ENCODE measurements around the gene SYNPR.

The SYNPR gene

DNA sequence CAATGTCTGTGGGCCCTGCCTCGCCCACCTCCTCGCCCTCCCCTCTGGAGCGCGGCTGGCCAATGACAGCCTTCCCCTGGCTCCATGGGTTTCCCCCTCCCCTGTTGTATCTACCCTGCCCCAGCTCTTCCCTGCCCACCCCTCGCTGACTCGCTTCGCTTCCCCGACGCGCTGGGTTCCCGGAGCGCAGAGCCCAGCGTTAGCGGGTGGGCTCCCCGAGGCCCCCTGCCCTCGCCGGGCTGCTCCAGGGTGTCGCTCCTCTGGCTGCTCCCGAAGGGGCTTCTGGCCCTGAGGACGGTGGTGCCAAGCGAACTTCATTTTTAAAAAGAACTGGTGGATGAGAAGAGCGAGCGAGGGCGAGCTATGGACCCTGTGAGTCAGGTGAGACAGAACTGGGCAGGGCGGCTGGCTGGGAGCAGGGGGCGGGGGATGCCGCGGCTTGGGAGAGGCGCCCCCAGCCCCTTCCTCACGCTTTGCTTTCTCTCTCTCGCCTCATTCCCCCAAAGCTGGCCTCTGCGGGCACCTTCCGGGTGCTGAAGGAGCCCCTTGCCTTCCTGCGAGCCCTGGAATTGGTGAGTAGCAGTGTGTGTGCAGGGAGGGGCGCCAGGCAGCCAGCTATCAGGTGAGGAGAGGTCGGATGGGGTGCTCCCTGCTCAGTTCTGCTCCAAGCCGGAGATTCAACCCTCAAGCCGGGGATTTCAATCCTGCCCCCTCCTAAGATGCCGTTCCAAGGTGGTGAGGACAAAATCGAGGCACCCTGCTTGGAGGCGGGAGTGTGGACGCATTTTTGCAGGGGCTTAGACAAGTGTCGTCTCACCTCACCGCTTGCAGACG is at the start of gene SYNPR:
TSS of gene SYNPR (plus strand) at position 138 of the 834 bp plus-strand sequence.
- Histone ChIP-seq H3K9ac (ENCODE audit: low read length) (no peak within 1 kb of the TSS), H3K9me3 (ENCODE audit: low read length) (no peaks in the 10 kb centered on the region), H3K4me1 (ENCODE audit: insufficient read depth, low read length) (peaks cover 3% of the 10 kb centered on the region), H3K4me3 (ENCODE audit: low read depth in 1 of 2, low read length in 2 of 2) (no peak within 1 kb of the TSS), H3K27me3 (ENCODE audit: control insufficient read depth in 1 of 2, insufficient read depth in 2 of 2, low read length in 2 of 2) (peaks cover 4 to 14% of the 10 kb centered on the region in 2 donors), H3K36me3 (ENCODE audit: insufficient read depth, low read length) (no peaks in the 10 kb centered on the region), H3K27ac (ENCODE audit: low read depth, low read length) (no peak within 1 kb of the TSS)

DNA sequence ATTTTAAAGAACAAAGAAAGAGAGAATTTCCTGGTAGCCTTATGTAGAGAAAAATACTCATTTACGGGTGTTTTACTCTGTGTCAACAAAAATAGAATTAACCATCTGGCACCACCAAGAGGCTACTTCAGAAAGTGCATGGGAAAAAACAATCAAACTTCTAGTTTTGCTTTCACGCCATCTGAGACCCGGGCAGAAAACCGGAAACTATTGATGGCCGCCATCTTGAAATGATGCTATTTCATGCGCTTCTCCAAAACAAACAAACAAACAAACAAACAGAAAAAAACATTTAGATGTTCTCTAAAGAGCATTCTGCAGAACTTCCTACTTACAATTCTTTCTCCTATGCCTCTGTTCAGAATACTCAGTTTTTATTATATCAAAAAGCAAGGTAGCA is 49.4 kb upstream of the SYNPR start:
- Histone ChIP-seq H3K9me3 (ENCODE audit: low read length) (no peaks in the 10 kb centered on the region), H3K4me3 (ENCODE audit: low read depth in 1 of 2, low read length in 2 of 2) (no peak overlapping the region), H3K27ac (ENCODE audit: low read depth, low read length) (no peak overlapping the region), H3K9ac (ENCODE audit: low read length) (no peak overlapping the region), H3K27me3 (ENCODE audit: control insufficient read depth in 1 of 2, insufficient read depth in 2 of 2, low read length in 2 of 2) (no peaks in the 10 kb centered on the region), H3K4me1 (ENCODE audit: insufficient read depth, low read length) (no peaks in the 10 kb centered on the region), H3K36me3 (ENCODE audit: insufficient read depth, low read length) (no peaks in the 10 kb centered on the region)

DNA sequence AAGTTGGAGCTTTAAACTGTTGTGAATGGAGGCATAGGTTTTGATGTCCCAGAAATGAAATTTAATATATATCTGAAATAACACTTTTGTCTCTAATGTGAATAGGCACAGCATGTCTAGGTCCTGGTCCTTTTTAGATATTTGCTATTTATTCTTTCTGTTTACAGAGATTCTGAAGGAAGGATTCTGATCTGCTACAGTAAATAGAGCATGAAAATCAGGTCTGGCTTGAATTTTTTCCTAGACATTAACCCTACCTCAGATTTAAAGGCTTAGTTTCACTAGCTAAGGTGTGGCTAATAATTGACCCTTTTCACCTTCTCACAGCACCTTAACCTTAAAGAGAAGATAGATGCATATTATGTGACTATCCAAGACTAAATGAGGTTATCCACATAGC is 48.0 kb upstream of the SYNPR start:
- Histone ChIP-seq H3K27ac (ENCODE audit: low read depth, low read length) (no peak overlapping the region), H3K27me3 (ENCODE audit: control insufficient read depth in 1 of 2, insufficient read depth in 2 of 2, low read length in 2 of 2) (no peaks in the 10 kb centered on the region), H3K4me1 (ENCODE audit: insufficient read depth, low read length) (no peaks in the 10 kb centered on the region), H3K9ac (ENCODE audit: low read length) (no peak overlapping the region), H3K9me3 (ENCODE audit: low read length) (no peaks in the 10 kb centered on the region), H3K4me3 (ENCODE audit: low read depth in 1 of 2, low read length in 2 of 2) (no peak overlapping the region), H3K36me3 (ENCODE audit: insufficient read depth, low read length) (no peaks in the 10 kb centered on the region)

DNA sequence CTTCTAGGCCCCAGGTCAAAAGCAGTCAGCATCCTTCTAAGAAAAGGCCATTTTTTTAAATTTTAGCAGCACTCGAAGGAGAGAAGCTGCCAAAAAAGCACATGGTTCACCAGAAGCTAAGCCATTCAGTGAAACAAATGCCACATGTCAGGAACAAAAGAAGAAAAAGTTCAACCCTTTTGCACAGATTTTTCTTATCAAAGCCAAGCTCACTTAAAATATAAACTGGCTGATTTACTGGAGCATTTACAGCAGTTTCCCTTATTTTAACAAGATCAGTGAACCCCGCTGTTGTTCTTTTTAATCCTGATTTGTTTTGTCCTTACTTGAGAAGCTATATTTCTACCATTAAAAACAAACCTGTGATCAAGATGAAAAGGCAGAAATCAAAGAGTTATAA is 46.5 kb upstream of the SYNPR start:
- Histone ChIP-seq H3K4me3 (ENCODE audit: low read depth in 1 of 2, low read length in 2 of 2) (no peak overlapping the region), H3K9ac (ENCODE audit: low read length) (no peak overlapping the region), H3K27me3 (ENCODE audit: control insufficient read depth in 1 of 2, insufficient read depth in 2 of 2, low read length in 2 of 2) (no peaks in the 10 kb centered on the region), H3K4me1 (ENCODE audit: insufficient read depth, low read length) (no peaks in the 10 kb centered on the region), H3K36me3 (ENCODE audit: insufficient read depth, low read length) (no peaks in the 10 kb centered on the region), H3K9me3 (ENCODE audit: low read length) (no peaks in the 10 kb centered on the region), H3K27ac (ENCODE audit: low read depth, low read length) (no peak overlapping the region)

DNA sequence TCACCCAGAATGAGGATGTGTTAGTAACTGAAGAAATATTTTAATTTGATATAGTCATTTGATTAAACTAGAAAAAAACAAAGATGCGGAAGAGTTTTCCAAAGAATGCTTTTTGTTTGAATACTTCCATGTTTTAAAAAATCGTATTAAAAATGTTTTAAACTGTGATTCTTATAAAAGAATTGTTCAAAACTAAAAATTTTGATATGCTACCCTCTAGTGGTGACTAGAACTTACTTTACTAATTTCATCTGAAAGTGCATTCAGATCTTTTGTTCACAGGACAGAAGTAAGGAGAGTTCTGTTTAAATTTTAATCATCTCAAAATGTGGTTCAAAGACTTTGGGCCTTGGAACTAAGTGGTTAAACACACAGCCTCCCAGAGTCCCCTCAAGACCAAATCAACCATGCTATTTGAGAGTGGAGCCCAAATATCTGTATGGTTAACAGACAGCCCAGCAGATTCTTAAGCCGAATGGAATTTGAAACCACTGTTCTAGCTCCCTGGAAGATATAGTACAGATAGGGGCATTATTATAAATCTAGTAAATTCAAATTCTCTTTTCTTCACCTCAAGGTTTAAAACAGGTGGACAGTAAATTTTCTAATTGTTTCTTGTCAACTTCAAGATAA is 45.2 kb upstream of the SYNPR start:
- no peak overlapping the region for H3K9ac ChIP-seq (ENCODE audit: low read length)
- H3K27ac ChIP-seq (ENCODE audit: low read depth, low read length), result no peak overlapping the region
- no peaks in the 10 kb centered on the region for H3K4me1 ChIP-seq (ENCODE audit: insufficient read depth, low read length)
- no peaks in the 10 kb centered on the region for H3K9me3 ChIP-seq (ENCODE audit: low read length)
- no peaks in the 10 kb centered on the region for H3K36me3 ChIP-seq (ENCODE audit: insufficient read depth, low read length)
- H3K4me3 ChIP-seq (ENCODE audit: low read depth in 1 of 2, low read length in 2 of 2), result no peak overlapping the region
- no peaks in the 10 kb centered on the region for H3K27me3 ChIP-seq (ENCODE audit: control insufficient read depth in 1 of 2, insufficient read depth in 2 of 2, low read length in 2 of 2)

DNA sequence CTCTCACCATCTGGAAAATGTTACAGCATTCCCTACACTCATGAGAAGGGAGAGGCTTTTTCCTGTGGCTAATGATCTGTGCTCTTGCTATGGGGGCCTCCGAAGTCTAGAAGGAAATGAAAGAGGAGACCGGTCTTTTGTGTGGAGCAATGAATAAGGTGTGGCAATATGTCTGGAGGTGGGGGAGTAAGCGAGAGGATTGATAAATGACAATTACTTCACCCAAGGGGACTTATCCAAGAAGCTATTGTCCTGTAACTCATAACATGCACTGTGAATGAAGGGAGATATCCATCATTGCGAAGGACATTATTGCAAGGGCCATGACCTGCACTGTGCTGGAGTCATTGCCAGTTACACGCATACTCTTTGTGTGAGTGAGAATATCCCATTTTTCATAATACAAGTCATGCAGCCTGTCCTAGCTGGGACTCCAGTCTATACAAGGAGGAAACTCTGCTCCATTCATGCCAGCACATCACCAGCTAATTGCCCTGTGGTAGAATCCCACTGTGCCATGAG is 37.7 kb upstream of the SYNPR start:
- H3K4me1 ChIP-seq (ENCODE audit: insufficient read depth, low read length), result no peaks in the 10 kb centered on the region
- no peaks in the 10 kb centered on the region for H3K9me3 ChIP-seq (ENCODE audit: low read length)
- no peaks in the 10 kb centered on the region for H3K36me3 ChIP-seq (ENCODE audit: insufficient read depth, low read length)
- H3K27ac ChIP-seq (ENCODE audit: low read depth, low read length), result no peak overlapping the region
- no peak overlapping the region for H3K4me3 ChIP-seq (ENCODE audit: low read depth in 1 of 2, low read length in 2 of 2)
- H3K27me3 ChIP-seq (ENCODE audit: control insufficient read depth in 1 of 2, insufficient read depth in 2 of 2, low read length in 2 of 2), result no peaks in the 10 kb centered on the region
- no peak overlapping the region for H3K9ac ChIP-seq (ENCODE audit: low read length)

DNA sequence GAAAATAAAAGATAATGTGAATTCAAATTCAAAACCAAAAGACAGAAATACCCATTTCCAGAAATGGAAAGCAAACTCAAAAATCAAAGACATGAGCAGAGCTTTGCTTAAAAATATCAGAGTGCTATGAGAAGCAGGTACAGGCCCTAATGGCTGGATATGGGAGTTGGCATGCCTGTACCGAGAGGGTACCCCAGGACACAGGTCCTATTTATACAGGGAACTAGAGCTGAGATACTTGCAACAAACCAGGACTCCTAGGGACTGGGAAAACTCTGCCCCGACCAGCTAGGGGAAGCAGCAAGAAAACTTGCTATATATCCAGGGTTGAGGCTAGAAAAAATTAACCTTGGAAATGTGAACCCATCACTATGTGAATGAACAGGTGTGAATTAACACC is 36.0 kb upstream of the SYNPR start:
- Histone ChIP-seq H3K4me3 (ENCODE audit: low read depth in 1 of 2, low read length in 2 of 2) (no peak overlapping the region), H3K9me3 (ENCODE audit: low read length) (no peaks in the 10 kb centered on the region), H3K36me3 (ENCODE audit: insufficient read depth, low read length) (no peaks in the 10 kb centered on the region)

DNA sequence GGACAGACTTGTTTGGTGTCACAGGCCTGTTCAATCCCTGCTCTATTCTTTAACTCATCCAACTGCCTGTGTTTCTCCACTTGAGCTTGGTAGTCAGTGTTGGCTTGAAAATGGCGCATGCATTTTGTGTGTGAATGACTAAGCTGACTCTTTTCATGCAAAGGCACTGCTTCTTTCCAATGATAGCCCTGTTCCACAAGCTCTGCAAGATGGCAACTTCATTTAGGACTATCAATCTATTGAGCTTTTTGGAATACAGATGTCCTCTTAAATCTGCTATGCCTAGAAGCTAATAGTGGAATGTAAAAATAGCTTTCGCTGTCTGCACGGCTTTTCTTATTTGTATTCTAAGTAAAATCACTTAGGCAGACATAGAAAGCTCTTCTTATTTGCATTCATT is 33.6 kb upstream of the SYNPR start:
- Histone ChIP-seq H3K27me3 (ENCODE audit: control insufficient read depth in 1 of 2, insufficient read depth in 2 of 2, low read length in 2 of 2) (no peaks in the 10 kb centered on the region), H3K9me3 (ENCODE audit: low read length) (no peaks in the 10 kb centered on the region), H3K27ac (ENCODE audit: low read depth, low read length) (no peak overlapping the region), H3K36me3 (ENCODE audit: insufficient read depth, low read length) (no peaks in the 10 kb centered on the region), H3K4me1 (ENCODE audit: insufficient read depth, low read length) (no peaks in the 10 kb centered on the region), H3K4me3 (ENCODE audit: low read depth in 1 of 2, low read length in 2 of 2) (no peak overlapping the region), H3K9ac (ENCODE audit: low read length) (no peak overlapping the region)

More for the DNA sequence above, 36.0 kb upstream of the SYNPR start:
- Histone ChIP-seq H3K4me1 (ENCODE audit: insufficient read depth, low read length) (no peaks in the 10 kb centered on the region), H3K27me3 (ENCODE audit: control insufficient read depth in 1 of 2, insufficient read depth in 2 of 2, low read length in 2 of 2) (no peaks in the 10 kb centered on the region), H3K9ac (ENCODE audit: low read length) (no peak overlapping the region), H3K27ac (ENCODE audit: low read depth, low read length) (no peak overlapping the region)

DNA sequence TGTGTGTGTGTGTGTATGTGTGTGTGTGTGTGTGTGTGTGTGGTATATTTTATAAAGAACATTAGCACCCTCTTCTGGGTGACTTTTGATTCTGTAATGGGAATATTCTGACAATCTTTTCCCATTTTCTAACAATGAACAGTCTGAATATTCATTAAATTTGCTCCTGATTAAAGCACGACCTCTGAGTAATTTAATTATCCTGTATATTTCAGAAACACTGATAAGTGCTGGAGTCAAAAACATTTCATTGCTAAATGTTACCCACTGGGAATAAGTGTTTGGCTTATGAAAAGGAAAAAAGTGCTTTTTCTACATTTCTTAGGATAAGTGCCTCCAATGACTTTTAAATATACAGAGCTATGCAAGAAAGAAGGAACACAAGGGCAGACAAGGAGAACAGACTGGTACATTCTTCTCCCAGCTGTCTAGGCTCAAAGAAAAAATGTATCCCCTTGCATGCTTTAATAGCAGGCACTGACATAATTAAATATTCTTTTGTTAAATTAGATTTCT is 32.3 kb upstream of the SYNPR start:
- Histone ChIP-seq H3K27me3 (ENCODE audit: control insufficient read depth in 1 of 2, insufficient read depth in 2 of 2, low read length in 2 of 2) (no peaks in the 10 kb centered on the region), H3K4me3 (ENCODE audit: low read depth in 1 of 2, low read length in 2 of 2) (no peak overlapping the region), H3K27ac (ENCODE audit: low read depth, low read length) (no peak overlapping the region), H3K36me3 (ENCODE audit: insufficient read depth, low read length) (no peaks in the 10 kb centered on the region), H3K9ac (ENCODE audit: low read length) (no peak overlapping the region), H3K4me1 (ENCODE audit: insufficient read depth, low read length) (no peaks in the 10 kb centered on the region), H3K9me3 (ENCODE audit: low read length) (no peaks in the 10 kb centered on the region)

DNA sequence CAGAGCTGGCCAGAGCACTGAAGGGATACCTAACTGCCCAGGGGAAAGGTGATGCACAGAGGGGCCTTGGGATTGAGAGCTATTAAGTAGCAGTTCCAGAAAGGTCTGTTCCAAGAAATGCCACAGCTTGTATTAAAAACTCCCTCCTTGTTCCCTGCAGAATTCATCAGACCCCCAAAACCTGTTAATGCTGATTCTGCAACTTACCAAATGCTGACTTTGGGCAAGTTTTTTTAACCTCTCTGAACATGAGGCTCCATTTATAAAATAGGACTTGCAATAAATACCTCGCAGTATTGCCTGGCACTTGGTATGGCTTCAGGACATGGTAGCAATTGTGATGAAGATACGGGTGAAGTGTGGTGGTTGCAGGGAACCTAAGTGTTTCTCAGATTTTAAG is 30.1 kb upstream of the SYNPR start:
- Histone ChIP-seq H3K27ac (ENCODE audit: low read depth, low read length) (no peak overlapping the region), H3K9ac (ENCODE audit: low read length) (no peak overlapping the region), H3K36me3 (ENCODE audit: insufficient read depth, low read length) (no peaks in the 10 kb centered on the region), H3K4me3 (ENCODE audit: low read depth in 1 of 2, low read length in 2 of 2) (no peak overlapping the region), H3K27me3 (ENCODE audit: control insufficient read depth in 1 of 2, insufficient read depth in 2 of 2, low read length in 2 of 2) (no peaks in the 10 kb centered on the region), H3K4me1 (ENCODE audit: insufficient read depth, low read length) (no peaks in the 10 kb centered on the region), H3K9me3 (ENCODE audit: low read length) (no peaks in the 10 kb centered on the region)

DNA sequence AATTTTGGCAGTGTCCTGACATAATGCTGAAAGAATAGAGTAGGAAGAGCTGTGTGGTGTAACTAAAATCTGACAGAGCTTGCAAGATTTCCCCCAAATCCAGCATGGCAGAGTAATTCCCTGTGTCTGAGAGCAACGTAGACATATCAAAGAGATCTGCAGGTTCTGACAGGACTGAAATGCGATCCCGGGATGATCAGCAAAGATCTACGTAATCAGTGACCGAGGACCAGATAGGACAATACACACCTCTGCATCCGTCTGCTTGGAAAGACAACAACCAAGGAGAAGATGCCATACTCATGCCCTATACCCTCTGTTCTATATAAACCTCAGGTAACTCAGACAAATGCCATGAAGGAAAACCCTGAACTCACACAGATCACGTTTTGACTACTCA is 26.6 kb upstream of the SYNPR start:
- no peak overlapping the region for H3K9ac ChIP-seq (ENCODE audit: low read length)
- no peaks in the 10 kb centered on the region for H3K27me3 ChIP-seq (ENCODE audit: control insufficient read depth in 1 of 2, insufficient read depth in 2 of 2, low read length in 2 of 2)
- H3K27ac ChIP-seq (ENCODE audit: low read depth, low read length), result no peak overlapping the region
- H3K36me3 ChIP-seq (ENCODE audit: insufficient read depth, low read length), result no peaks in the 10 kb centered on the region
- H3K9me3 ChIP-seq (ENCODE audit: low read length), result no peaks in the 10 kb centered on the region
- H3K4me1 ChIP-seq (ENCODE audit: insufficient read depth, low read length), result no peaks in the 10 kb centered on the region
- H3K4me3 ChIP-seq (ENCODE audit: low read depth in 1 of 2, low read length in 2 of 2), result no peak overlapping the region

Measured in muscle layer of colon (tissue), 2 donors.